ENCODE results near the gene IL12B.

The IL12B gene

GRCh38 chr5:159345861-159346260, 15.6 kb upstream of the IL12B start:
- no peak for DNase-seq (ENCODE audit: low read depth)
- in situ Hi-C loops (cut with HindIII; ENCODE audit: low sequenced_read_pairs): no loop called here
- no peak for TF ChIP-seq CTCF (IDR thresholded peaks at IDR 0.05; ENCODE audit: low read depth, low read length, missing control alignments)

GRCh38 chr5:159345336-159345735, 15.0 kb upstream of the IL12B start:
- DNase-seq (ENCODE audit: low read depth): no peak
- no peak overlapping the region for H3K4me3 ChIP-seq (ENCODE audit: low read depth, low read length)
- no peak for TF ChIP-seq CTCF (IDR thresholded peaks at IDR 0.05; ENCODE audit: low read depth, low read length, missing control alignments)
- in situ Hi-C loops (cut with HindIII; ENCODE audit: low sequenced_read_pairs): no loop called here

More at GRCh38 chr5:159345861-159346260, 15.6 kb upstream of the IL12B start:
- H3K4me3 ChIP-seq (ENCODE audit: low read depth, low read length): no peak overlapping the region

GRCh38 chr5:159343295-159344094, 13.2 kb upstream of the IL12B start:
- no peak for TF ChIP-seq CTCF (IDR thresholded peaks at IDR 0.05; ENCODE audit: low read depth, low read length, missing control alignments)
- H3K4me3 ChIP-seq (ENCODE audit: low read depth, low read length): no peak overlapping the region
- in situ Hi-C loops (cut with HindIII; ENCODE audit: low sequenced_read_pairs): no loop called here
- no peak for DNase-seq (ENCODE audit: low read depth)

GRCh38 chr5:159342840-159343239, 12.6 kb upstream of the IL12B start:
- DNase-seq (ENCODE audit: low read depth): no peak
- H3K4me3 ChIP-seq (ENCODE audit: low read depth, low read length): no peak overlapping the region
- in situ Hi-C loops (cut with HindIII; ENCODE audit: low sequenced_read_pairs): no loop called here
- no peak for TF ChIP-seq CTCF (IDR thresholded peaks at IDR 0.05; ENCODE audit: low read depth, low read length, missing control alignments)

- no peak for DNase-seq (ENCODE audit: low read depth)
- TF ChIP-seq CTCF (IDR thresholded peaks at IDR 0.05; ENCODE audit: low read depth, low read length, missing control alignments): no peak
- H3K4me3 ChIP-seq (ENCODE audit: low read depth, low read length): no peak overlapping the region
- in situ Hi-C loops (cut with HindIII; ENCODE audit: low sequenced_read_pairs): no loop called here
Measured at GRCh38 chr5:159341906-159342310, 11.6 kb upstream of the IL12B start.

- DNase-seq (ENCODE audit: low read depth): no peak
- no peak overlapping the region for H3K4me3 ChIP-seq (ENCODE audit: low read depth, low read length)
- no peak for TF ChIP-seq CTCF (IDR thresholded peaks at IDR 0.05; ENCODE audit: low read depth, low read length, missing control alignments)
- in situ Hi-C loops (cut with HindIII; ENCODE audit: low sequenced_read_pairs): no loop called here
Measured at GRCh38 chr5:159341145-159341544, 10.9 kb upstream of the IL12B start.

Data from astrocyte of the cerebellum (primary cell).